Measurements from ENCODE around the gene PAGE3. TPM values are rescaled to one million over a fixed set of nuclear protein-coding genes. Genes with fewer than 3 reads are reported as not detected.

The PAGE3 gene
- total RNA-seq, 1 experiment from 2014 or later = not detected

- H3K9me3 Mint-ChIP-seq (ENCODE audit: unreplicated experiment) = no peaks in the 10 kb centered on the region
- ChIA-PET CTCF (no interaction called here), POLR2A (no interaction called here)
- H3K4me3 Mint-ChIP-seq (ENCODE audit: unreplicated experiment) = no peak overlapping the region
- no peaks in the 10 kb centered on the region for H3K36me3 Mint-ChIP-seq (ENCODE audit: insufficient read depth, unreplicated experiment)
- intact Hi-C loops (cut with micrococcal nuclease; ENCODE audit: unreplicated experiment) = no loop called here
- DNase-seq = no peak
- Histone ChIP-seq H3K36me3 (ENCODE audit: control insufficient read depth, insufficient read depth, low read length) (no peaks in the 10 kb centered on the region), H3K9me3 (no peaks in the 10 kb centered on the region), H3K4me1 (no peaks in the 10 kb centered on the region), H3K27me3 (replicated peaks; ENCODE audit: control insufficient read depth, insufficient read depth, low read length) (no peaks in the 10 kb centered on the region), H3K4me3 (ENCODE audit: low read depth, low read length) (no peak overlapping the region)
- H3K27me3 Mint-ChIP-seq (ENCODE audit: insufficient read depth, unreplicated experiment) = peaks cover 3% of the 10 kb centered on the region
- BruUV-seq (replicated peaks) = no TSS peak
- TF ChIP-seq, protein P1, sequence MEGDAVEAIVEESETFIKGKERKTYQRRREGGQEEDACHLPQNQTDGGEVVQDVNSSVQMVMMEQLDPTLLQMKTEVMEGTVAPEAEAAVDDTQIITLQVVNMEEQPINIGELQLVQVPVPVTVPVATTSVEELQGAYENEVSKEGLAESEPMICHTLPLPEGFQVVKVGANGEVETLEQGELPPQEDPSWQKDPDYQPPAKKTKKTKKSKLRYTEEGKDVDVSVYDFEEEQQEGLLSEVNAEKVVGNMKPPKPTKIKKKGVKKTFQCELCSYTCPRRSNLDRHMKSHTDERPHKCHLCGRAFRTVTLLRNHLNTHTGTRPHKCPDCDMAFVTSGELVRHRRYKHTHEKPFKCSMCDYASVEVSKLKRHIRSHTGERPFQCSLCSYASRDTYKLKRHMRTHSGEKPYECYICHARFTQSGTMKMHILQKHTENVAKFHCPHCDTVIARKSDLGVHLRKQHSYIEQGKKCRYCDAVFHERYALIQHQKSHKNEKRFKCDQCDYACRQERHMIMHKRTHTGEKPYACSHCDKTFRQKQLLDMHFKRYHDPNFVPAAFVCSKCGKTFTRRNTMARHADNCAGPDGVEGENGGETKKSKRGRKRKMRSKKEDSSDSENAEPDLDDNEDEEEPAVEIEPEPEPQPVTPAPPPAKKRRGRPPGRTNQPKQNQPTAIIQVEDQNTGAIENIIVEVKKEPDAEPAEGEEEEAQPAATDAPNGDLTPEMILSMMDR (IDR thresholded peaks at IDR 0.05; ENCODE audit: insufficient read depth in 1 of 2, low read depth in 1 of 2, low read length in 1 of 2, severe bottlenecking in 1 of 2, unreplicated experiment in 1 of 2) = no peak
- H3K27ac Mint-ChIP-seq (ENCODE audit: unreplicated experiment) = no peak overlapping the region
- H3K4me1 Mint-ChIP-seq (ENCODE audit: low read depth, unreplicated experiment) = no peaks in the 10 kb centered on the region
These were observed 23.9 kb downstream of the PAGE3 start for GRCh38 chrX:55240788-55241340.

DNA sequence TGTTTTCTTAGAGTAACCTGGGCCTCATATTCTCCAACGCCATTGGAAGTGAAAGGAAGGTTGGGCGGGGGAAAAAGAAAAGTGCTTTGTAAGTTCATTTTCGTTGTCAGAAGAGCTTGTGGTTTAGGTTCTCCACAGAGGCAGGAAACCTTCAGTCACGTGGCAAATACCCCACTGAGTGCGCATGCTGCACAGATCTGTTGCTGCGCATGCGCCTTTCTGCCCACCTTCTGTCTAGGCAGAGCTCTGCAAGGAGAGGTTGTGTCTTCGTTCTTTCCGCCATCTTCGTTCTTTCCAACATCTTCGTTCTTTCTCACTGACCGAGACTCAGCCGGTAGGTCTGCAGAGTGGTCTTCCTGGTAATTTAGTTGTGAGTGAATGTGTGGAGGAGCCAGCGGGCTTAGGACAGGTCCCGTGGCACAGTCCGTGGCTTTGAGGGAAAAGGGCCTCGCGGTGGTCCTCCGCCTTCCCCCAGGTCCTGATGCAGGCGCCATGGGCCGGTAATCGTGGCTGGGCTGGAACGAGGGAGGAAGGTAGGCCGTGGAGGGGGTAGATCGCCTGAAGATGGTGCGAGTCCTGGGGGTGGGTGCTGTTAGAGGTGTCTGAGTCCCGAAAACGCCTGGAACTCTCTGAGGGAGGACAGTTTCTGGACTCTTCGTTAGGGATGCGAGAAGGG lies 44.5 kb downstream of the PAGE3 start, which contains the start of gene PAGE5:
Gene PAGE5, plus strand, starts transcription at position 228 of the 676 bp plus-strand sequence. CDS start 1,037 bp downstream, outside the sequence.
- Mint-ChIP-seq H3K9me3 (ENCODE audit: unreplicated experiment) (no peaks in the 10 kb centered on the region), H3K36me3 (ENCODE audit: insufficient read depth, unreplicated experiment) (no peaks in the 10 kb centered on the region), H3K4me3 (ENCODE audit: unreplicated experiment) (no peak within 1 kb of the TSS), H3K27me3 (ENCODE audit: insufficient read depth, unreplicated experiment) (no peaks in the 10 kb centered on the region), H3K4me1 (ENCODE audit: low read depth, unreplicated experiment) (no peaks in the 10 kb centered on the region), H3K27ac (ENCODE audit: unreplicated experiment) (no peak within 1 kb of the TSS)
- Histone ChIP-seq H3K36me3 (ENCODE audit: control insufficient read depth, insufficient read depth, low read length) (no peaks in the 10 kb centered on the region), H3K4me3 (ENCODE audit: low read depth, low read length) (no peak within 1 kb of the TSS), H3K4me1 (no peaks in the 10 kb centered on the region), H3K9me3 (no peaks in the 10 kb centered on the region), H3K27me3 (replicated peaks; ENCODE audit: control insufficient read depth, insufficient read depth, low read length) (no peaks in the 10 kb centered on the region)
- intact Hi-C loops (cut with micrococcal nuclease; ENCODE audit: unreplicated experiment) = no loop called here
- ChIA-PET CTCF (no interaction called here), POLR2A (no interaction called here)
- no TSS peak for BruUV-seq (replicated peaks)
- no peak for DNase-seq
- TF ChIP-seq, protein P1 (IDR thresholded peaks at IDR 0.05; ENCODE audit: insufficient read depth in 1 of 2, low read depth in 1 of 2, low read length in 1 of 2, severe bottlenecking in 1 of 2, unreplicated experiment in 1 of 2) = no peak

- TF ChIP-seq, protein P1 (IDR thresholded peaks at IDR 0.05; ENCODE audit: insufficient read depth in 1 of 2, low read depth in 1 of 2, low read length in 1 of 2, severe bottlenecking in 1 of 2, unreplicated experiment in 1 of 2) = no peak
- Mint-ChIP-seq H3K9me3 (ENCODE audit: unreplicated experiment) (no peaks in the 10 kb centered on the region), H3K27me3 (ENCODE audit: insufficient read depth, unreplicated experiment) (no peaks in the 10 kb centered on the region), H3K27ac (ENCODE audit: unreplicated experiment) (no peak overlapping the region), H3K4me3 (ENCODE audit: unreplicated experiment) (no peak overlapping the region), H3K4me1 (ENCODE audit: low read depth, unreplicated experiment) (no peaks in the 10 kb centered on the region), H3K36me3 (ENCODE audit: insufficient read depth, unreplicated experiment) (no peaks in the 10 kb centered on the region)
- intact Hi-C loops (cut with micrococcal nuclease; ENCODE audit: unreplicated experiment) = no loop called here
- Histone ChIP-seq H3K27me3 (replicated peaks; ENCODE audit: control insufficient read depth, insufficient read depth, low read length) (no peaks in the 10 kb centered on the region), H3K9me3 (no peaks in the 10 kb centered on the region), H3K36me3 (ENCODE audit: control insufficient read depth, insufficient read depth, low read length) (no peaks in the 10 kb centered on the region), H3K4me1 (no peaks in the 10 kb centered on the region), H3K4me3 (ENCODE audit: low read depth, low read length) (no peak overlapping the region)
- no TSS peak for BruUV-seq (replicated peaks)
- DNase-seq = no peak
- CTCF ChIA-PET = no interaction called here
- POLR2A ChIA-PET = no interaction called here
These were observed 51.3 kb downstream of the PAGE3 start for GRCh38 chrX:55213381-55213780.
